Measurements from ENCODE around the gene MEIS2.

The MEIS2 gene

DNA sequence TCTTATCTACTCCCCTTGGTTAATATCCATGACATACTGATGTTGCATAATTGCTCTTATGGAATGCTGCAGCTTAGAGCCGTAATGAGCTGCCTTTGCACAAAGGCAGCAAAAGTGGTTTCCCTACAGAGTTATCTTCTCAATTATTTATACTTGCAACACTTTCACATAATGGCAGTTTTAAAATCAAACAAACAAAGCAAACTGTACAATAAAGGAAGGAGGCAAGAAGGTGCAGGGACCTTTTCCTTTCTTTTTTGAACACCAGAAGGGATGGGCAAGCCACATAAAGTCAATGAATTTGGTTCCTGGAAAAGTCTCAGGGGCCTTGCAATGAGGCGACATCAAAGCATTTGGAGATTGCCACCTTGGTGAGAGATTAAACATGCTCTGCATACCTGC, 188.0 kb downstream of the MEIS2 start:
- no peak for DNase-seq (ENCODE audit: low read depth)
- H3K4me3 ChIP-seq (ENCODE audit: low read depth, low read length), result no peak overlapping the region
- TF ChIP-seq, protein P1, sequence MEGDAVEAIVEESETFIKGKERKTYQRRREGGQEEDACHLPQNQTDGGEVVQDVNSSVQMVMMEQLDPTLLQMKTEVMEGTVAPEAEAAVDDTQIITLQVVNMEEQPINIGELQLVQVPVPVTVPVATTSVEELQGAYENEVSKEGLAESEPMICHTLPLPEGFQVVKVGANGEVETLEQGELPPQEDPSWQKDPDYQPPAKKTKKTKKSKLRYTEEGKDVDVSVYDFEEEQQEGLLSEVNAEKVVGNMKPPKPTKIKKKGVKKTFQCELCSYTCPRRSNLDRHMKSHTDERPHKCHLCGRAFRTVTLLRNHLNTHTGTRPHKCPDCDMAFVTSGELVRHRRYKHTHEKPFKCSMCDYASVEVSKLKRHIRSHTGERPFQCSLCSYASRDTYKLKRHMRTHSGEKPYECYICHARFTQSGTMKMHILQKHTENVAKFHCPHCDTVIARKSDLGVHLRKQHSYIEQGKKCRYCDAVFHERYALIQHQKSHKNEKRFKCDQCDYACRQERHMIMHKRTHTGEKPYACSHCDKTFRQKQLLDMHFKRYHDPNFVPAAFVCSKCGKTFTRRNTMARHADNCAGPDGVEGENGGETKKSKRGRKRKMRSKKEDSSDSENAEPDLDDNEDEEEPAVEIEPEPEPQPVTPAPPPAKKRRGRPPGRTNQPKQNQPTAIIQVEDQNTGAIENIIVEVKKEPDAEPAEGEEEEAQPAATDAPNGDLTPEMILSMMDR (IDR thresholded peaks at IDR 0.05; ENCODE audit: low read depth, low read length), result no peak
- TF ChIP-seq POLR2A (IDR thresholded peaks at IDR 0.05; ENCODE audit: extremely low read depth, insufficient read length), result no peak
- TF ChIP-seq, protein P2, sequence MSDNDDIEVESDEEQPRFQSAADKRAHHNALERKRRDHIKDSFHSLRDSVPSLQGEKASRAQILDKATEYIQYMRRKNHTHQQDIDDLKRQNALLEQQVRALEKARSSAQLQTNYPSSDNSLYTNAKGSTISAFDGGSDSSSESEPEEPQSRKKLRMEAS (IDR thresholded peaks at IDR 0.05; ENCODE audit: low read depth, low read length), result no peak
- no peak for TF ChIP-seq MYC (IDR thresholded peaks at IDR 0.05; ENCODE audit: low read depth, low read length)

DNA sequence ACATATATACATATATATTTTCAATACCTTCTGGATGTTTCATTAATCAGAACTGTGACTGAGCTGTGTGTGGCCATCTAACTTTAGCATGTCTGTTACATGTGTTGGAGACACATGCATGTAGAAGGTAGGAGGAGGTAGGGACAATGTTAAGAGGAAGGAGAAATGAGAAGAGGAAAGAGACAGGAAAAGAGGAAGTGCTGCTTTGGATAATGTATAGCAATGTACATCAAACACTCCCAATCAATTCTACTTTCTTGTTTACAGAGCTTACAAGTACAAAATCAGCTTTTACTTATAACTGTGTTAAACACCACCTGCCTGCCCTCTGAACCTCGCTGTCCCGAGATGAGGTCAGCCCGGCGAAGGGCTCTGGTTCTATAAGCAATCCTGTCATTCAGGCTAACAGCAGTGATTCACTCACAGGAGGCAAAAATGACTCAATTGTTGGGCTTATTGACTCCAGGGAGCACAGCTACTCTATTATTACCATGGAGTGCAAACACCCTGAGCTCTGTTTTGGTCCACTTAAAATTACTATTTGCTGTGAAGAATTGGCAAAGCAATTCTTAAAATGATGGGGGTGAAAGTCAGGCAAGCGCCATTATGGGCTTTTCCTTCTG, 188.9 kb downstream of the MEIS2 start:
- no peak overlapping the region for H3K4me3 ChIP-seq (ENCODE audit: low read depth, low read length)
- TF ChIP-seq POLR2A (IDR thresholded peaks at IDR 0.05; ENCODE audit: extremely low read depth, insufficient read length), result no peak
- no peak for TF ChIP-seq MYC (IDR thresholded peaks at IDR 0.05; ENCODE audit: low read depth, low read length)
- TF ChIP-seq, protein P1 (IDR thresholded peaks at IDR 0.05; ENCODE audit: low read depth, low read length), result no peak
- TF ChIP-seq, protein P2 (IDR thresholded peaks at IDR 0.05; ENCODE audit: low read depth, low read length), result no peak
- DNase-seq (ENCODE audit: low read depth), result peak; percentile 3

DNA sequence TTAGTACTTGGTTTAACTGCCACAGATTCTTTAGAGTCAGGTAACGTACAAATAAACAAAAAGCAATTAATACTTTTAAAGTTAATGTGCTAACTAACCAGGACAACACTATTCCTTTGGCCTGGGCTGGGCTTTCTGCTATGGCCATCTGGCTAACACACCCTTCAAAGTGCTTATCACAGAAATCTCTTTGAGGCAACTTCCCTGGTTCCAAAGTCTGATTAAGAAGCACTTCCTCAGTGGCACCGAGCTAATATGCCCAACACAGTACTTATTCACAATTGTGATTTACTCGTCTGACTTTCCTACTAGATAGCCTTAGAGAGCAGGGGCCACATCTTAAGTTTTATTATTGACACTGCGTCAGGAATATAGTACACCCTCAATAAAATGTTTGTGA, 191.4 kb downstream of the MEIS2 start:
- H3K4me3 ChIP-seq (ENCODE audit: low read depth, low read length), result no peak overlapping the region
- TF ChIP-seq, protein P2 (IDR thresholded peaks at IDR 0.05; ENCODE audit: low read depth, low read length), result no peak
- TF ChIP-seq, protein P1 (IDR thresholded peaks at IDR 0.05; ENCODE audit: low read depth, low read length), result no peak
- no peak for DNase-seq (ENCODE audit: low read depth)

DNA sequence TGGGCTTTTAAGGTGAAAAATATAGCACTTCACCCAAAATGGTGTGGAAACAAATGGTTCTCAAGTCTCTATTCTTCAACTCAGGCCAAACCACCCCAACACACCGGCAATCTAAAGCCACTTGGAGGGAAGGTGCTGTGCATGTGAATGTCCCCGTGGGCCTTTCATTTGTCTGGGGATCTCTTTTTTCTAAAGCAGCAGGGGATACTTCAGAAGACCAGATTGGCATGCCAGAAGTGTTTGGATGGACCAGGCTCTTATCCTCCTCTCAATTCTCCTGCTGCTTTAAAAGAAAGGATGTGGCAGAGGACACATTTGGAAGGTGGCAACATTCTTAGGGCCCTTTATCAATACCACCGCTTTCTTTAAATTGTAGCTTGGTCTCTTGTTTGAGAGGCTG, 193.1 kb downstream of the MEIS2 start:
- TF ChIP-seq MYC (IDR thresholded peaks at IDR 0.05; ENCODE audit: low read depth, low read length) (no peak), POLR2A (IDR thresholded peaks at IDR 0.05; ENCODE audit: extremely low read depth, insufficient read length) (no peak)
- TF ChIP-seq, protein P1 (IDR thresholded peaks at IDR 0.05; ENCODE audit: low read depth, low read length), result no peak
- TF ChIP-seq, protein P2 (IDR thresholded peaks at IDR 0.05; ENCODE audit: low read depth, low read length), result no peak
- no peak for DNase-seq (ENCODE audit: low read depth)
- H3K4me3 ChIP-seq (ENCODE audit: low read depth, low read length), result no peak overlapping the region

DNA sequence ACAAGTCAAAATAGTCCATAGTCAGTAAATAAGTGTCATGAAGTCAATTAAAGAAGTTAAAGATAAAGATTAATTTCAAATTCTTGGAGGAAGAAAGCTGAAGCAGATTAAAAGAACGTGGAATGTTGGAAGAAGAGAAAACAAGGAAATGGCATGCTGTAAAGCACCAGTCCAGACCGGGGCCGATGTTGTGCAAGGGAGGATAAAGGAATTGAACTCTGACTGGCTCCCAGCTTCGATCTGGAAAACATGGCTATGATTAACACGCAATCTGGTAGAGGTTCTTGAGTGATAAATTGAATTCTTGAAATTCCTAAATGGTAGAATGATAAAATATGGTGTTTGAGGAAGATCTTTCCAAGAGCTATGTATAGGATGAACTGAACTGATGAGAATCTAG, 194.4 kb downstream of the MEIS2 start:
- H3K4me3 ChIP-seq (ENCODE audit: low read depth, low read length), result no peak overlapping the region
- TF ChIP-seq, protein P2 (IDR thresholded peaks at IDR 0.05; ENCODE audit: low read depth, low read length), result no peak
- TF ChIP-seq POLR2A (IDR thresholded peaks at IDR 0.05; ENCODE audit: extremely low read depth, insufficient read length), result no peak
- TF ChIP-seq, protein P1 (IDR thresholded peaks at IDR 0.05; ENCODE audit: low read depth, low read length), result no peak
- TF ChIP-seq MYC (IDR thresholded peaks at IDR 0.05; ENCODE audit: low read depth, low read length), result no peak
- no peak for DNase-seq (ENCODE audit: low read depth)

Data from NB4 (cell line).